Measurements from ENCODE around the gene VPS37C.

DNA sequence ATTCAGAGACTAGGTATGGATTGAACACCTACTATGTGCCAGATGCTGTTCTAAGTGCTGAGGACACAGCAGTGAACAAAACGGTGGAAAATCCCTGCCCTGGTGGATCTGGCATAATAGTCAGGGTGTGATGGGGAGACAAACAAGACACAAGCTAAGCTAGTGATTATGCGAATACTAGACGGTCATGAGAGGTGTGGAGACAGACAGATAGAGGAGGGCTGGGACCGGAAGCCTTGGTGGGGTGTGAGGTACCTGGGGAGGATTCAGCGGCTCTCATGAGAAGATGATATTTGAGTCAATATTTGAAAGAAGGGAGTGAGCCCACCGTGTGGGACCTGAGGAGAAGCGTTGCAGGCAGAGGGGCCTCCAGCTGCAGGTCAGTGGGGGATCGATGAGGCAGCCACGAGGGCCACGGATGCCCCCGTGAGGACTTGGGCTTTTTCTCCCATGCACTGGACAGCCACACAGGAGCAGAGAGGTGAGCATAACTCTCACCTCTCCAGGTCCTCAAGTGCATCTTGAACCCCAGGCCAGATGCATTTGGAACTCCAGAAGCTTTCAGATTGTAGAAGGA, 54.2 kb downstream of the VPS37C start:
- TF ChIP-seq, protein P1, sequence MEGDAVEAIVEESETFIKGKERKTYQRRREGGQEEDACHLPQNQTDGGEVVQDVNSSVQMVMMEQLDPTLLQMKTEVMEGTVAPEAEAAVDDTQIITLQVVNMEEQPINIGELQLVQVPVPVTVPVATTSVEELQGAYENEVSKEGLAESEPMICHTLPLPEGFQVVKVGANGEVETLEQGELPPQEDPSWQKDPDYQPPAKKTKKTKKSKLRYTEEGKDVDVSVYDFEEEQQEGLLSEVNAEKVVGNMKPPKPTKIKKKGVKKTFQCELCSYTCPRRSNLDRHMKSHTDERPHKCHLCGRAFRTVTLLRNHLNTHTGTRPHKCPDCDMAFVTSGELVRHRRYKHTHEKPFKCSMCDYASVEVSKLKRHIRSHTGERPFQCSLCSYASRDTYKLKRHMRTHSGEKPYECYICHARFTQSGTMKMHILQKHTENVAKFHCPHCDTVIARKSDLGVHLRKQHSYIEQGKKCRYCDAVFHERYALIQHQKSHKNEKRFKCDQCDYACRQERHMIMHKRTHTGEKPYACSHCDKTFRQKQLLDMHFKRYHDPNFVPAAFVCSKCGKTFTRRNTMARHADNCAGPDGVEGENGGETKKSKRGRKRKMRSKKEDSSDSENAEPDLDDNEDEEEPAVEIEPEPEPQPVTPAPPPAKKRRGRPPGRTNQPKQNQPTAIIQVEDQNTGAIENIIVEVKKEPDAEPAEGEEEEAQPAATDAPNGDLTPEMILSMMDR (conservative IDR thresholded peaks at IDR 0.05): no peak
- TF ChIP-seq ZFX (IDR thresholded peaks at IDR 0.05): no peak
